Retinal pigment epithelial cell (primary cell): ENCODE results near the gene FASN.

Experiments used
- DNase-seq: peaks from one replicate; pipeline ENCODE4 v3.0.0-alpha.2; 2010; ENCODE audit warnings: low read depth
- H3K4me3 ChIP-seq: 2 replicates; pipeline ENCODE4 v1.5.1; 2011; ENCODE audit warnings: mild to moderate bottlenecking, low read length, control low read depth, moderate library complexity
- TF ChIP-seq, protein P1 (sequence below): conservative IDR thresholded peaks from 2 replicates; pipeline ENCODE4 v1.5.1; 2011; ENCODE audit warnings: low read depth, low read length, control low read depth, inconsistent platforms

Gene FASN

DNA sequence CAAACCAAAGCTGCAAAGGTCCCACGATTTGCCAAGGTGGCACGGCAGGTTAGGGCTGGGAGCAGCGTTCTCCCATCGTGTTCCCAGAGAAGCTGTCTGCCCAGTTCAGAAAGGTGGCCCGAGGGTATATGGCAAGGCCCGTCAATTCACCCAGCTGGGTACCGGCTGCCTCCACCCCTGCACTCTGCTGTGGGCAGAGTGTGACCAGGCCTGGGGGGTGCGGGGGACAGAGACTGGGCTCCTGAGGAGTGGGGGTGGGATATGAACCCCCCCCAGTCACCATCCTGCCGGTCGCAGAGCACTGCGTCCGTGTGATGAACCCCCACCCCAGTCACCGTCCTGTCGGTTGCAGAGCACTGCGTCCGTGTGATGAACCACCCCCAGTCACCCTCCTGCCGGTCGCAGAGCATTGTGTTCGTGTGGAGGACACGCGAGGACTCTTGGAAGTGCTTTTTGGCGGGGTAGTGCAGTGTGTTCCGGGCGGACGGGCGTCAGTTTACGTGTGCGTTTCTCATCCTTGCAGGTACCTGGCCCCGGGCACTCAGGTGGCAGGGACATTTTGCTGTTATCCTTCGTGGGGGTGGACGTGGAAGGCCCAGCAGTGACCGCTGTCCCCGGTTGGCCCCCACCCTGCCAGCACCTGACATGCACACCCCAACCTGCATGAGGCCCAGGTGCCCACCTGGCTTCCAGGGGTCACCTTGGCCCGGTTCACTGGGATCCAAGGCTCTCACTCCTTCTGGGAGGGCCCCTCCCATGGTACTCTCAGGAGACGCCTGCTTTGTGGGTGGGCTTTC is 2.7 kb upstream of the FASN start:
- no peak for DNase-seq
- TF ChIP-seq, protein P1, sequence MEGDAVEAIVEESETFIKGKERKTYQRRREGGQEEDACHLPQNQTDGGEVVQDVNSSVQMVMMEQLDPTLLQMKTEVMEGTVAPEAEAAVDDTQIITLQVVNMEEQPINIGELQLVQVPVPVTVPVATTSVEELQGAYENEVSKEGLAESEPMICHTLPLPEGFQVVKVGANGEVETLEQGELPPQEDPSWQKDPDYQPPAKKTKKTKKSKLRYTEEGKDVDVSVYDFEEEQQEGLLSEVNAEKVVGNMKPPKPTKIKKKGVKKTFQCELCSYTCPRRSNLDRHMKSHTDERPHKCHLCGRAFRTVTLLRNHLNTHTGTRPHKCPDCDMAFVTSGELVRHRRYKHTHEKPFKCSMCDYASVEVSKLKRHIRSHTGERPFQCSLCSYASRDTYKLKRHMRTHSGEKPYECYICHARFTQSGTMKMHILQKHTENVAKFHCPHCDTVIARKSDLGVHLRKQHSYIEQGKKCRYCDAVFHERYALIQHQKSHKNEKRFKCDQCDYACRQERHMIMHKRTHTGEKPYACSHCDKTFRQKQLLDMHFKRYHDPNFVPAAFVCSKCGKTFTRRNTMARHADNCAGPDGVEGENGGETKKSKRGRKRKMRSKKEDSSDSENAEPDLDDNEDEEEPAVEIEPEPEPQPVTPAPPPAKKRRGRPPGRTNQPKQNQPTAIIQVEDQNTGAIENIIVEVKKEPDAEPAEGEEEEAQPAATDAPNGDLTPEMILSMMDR, result no peak
- H3K4me3 ChIP-seq, result no peak overlapping the region

DNA sequence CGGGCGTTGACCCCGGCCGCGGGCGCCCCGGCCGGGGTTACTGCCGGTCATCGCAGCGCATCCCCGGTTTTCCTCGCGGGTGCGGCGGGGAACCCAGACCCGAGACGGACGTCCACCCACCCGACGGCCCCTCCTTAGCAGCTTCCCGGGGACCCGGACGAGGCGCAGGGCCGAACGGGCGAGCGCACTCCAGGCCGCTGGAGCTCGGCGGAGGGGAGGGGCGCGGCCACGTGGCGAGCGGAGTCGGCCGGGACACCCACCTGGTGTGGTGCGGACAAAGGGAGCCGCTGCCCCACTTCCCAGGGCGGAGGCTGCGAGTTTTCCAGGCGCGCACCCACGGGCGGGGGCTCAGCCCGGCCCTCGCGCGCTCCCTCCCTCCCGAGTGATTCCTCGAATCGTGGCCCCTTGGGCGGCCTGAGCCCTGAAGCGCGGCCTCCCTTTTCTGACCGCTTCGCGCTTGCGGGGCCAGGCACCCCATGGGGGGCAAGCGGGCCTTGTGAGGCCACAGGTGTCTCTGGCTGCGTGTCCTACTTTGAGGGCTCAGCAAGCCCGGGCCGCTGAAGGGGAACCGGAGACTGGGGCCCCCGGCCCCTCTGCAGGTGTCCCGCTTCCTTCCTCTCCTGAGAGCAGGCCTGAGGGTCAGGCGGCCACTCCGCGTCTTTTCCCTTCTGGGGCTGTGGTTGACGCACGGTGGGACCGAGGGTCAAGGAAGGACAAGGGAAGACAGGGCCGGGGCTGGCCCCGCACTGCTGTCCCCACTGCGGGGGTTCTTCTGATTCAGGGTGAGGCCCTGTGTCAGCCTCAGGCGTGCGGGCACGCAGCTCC is 1.1 kb upstream of the FASN start:
- TF ChIP-seq, protein P1, result no peak
- no peak for DNase-seq
- peak overlapping the region; percentile 38 for H3K4me3 ChIP-seq

DNA sequence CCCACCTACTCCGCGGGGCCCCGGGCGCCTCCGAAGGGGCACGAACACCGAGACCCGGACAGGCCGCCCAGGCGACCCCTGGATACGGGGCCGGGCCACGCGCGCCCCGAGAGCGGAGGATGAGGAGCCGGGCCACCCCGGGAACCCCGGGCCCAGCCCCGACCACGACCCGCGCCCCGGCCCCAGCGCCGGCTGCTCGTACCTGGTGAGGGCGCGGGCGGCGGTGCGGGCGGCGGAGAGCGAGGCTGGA is 192 bp downstream of the FASN start:
- TF ChIP-seq, protein P1, result no peak
- H3K4me3 ChIP-seq, result peak overlapping the region; percentile 74
- DNase-seq, result no peak

DNA sequence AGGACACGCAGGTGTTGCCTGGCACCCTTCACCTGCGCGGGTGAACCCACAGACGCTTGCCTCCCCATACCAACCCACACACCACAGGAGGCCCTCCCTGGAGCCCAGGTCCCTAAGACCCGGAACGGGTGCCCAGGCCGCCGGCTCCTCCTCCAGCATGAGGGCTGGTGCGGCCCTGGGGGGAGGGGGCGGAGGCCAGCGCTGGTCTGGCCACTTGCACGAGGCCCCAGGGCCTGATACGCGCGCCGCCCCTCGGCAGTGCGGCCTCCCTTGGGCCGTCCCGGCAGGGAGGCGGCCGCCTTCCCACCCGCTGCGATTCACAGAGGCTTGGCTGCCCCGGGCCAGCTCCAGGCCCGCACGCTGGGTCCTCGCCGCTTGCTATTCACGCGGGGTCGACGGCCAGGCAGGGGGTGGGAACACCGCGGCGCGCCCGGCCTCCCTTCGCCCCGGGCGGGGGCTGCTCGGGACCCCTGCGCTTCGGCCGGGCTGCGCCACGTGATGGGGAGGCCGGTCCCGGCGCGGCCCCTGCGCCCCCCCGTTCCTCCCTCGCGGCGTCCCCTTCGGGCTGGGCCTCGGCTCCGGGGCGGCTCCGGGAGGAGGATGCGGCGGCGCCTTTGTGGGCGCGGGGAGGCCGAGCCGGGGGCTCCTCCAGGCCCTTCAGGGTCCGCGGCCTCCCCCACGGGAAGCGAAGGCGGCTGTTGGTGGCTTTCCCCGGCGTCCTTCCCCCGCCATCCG is 685 bp downstream of the FASN start:
- DNase-seq, result no peak
- TF ChIP-seq, protein P1, result no peak
- peak overlapping the region; percentile 74 for H3K4me3 ChIP-seq

DNA sequence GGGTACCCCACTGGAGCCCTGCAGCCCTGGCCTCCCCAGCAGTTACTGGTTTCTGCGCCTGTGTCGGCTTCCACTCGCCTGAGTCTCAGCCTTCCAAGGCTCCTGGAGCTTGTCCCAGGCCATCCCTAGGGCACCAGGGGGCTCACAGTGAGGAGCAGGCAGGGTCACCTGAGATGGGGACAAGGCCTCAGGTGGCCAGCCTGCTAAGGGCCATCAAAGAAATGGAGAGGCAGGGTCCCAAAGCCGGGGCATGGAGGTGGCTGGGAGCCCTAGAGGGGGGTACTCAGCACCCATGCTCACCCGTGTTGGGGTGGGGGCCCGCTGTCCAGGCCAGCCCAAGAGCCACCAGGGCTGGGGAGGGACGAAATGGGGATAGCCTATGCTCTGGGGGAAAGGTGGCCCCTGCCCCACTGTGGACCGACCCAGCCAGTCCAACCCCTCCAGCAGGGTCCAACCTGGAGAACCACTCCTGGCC is 1.3 kb downstream of the FASN start:
- peak overlapping the region; percentile 74 for H3K4me3 ChIP-seq

DNA sequence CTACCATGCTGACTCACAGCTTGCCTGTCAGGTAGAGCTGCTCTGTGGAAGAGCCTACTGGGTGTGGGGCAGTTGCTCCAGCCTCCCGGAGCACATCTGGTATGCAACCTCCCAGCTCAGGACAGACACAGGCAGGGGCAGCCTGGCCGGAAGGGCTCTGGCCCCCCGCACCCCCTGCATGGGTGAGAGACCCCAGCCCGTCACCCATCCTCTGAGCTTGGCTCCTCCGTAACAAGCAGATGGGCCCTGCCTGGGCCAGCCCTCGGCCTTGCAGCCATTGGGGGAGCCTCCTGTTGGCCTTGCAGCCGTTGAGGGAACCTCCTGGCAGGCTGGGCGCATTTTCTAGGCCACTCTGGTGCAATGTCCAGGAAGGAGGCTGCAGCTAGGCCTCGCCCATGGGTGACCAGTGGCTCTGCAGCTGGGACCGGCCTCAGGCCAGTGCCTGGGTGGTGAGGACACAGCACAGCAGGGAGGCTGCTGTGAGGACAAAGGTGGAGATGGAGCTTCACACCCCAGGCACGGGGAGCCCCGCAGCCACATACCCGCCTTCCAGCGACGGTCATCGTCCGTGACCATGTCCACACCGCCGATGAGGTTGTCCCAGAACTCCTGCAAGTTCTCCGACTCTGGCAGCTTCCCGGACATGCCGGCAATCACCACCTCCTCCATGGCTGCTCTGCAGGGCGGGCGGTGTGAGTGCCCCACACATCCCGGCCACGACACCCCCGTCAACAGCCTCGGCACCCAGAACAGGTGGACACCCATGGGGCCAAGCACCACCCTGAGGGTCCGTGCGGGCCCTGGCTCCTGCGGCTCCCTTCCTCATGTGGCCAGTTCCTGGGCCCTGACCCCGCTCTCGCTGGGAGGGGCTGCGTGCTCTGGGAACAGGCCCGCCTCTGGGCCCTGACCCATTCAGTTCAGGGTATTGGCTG is 2.0 kb downstream of the FASN start:
- H3K4me3 ChIP-seq, result peak overlapping the region; percentile 74
- no peak for DNase-seq
- TF ChIP-seq, protein P1, result no peak

More for the DNA sequence above, 1.3 kb downstream of the FASN start:
- no peak for DNase-seq
- TF ChIP-seq, protein P1, result no peak
